Endothelial cell of umbilical vein (primary cell): ENCODE results near the gene BRD3.

Experiments
- GATA2 ChIP-seq: IDR thresholded peaks from 2 replicates; pipeline ENCODE4 v1.7.0; 2011; ENCODE audit warnings: low read depth, mild to moderate bottlenecking, moderate library complexity, mixed read lengths, low read length; ENCODE audit not compliant: insufficient read length, insufficient read depth
- MYC ChIP-seq: IDR thresholded peaks from one replicate; pipeline ENCODE4 v1.6.1; 2011; ENCODE audit warnings: mild to moderate bottlenecking, low read depth, low read length
- POLR2A ChIP-seq: IDR thresholded peaks from 2 replicates; pipeline ENCODE4 v1.6.1; 2012; ENCODE audit warnings: low read depth, mild to moderate bottlenecking, control low read depth, low read length
- POLR2AphosphoS5 ChIP-seq: IDR thresholded peaks from 2 replicates; pipeline ENCODE4 v1.6.1; 2012; ENCODE audit warnings: low read depth, mild to moderate bottlenecking, control low read depth, low read length, moderate library complexity; ENCODE audit not compliant: insufficient read depth
- TF ChIP-seq, protein P1 (sequence below), 2 donors: IDR thresholded peaks; 1 replicate in 1 of 2; 2 replicates in 1 of 2; pipeline ENCODE4 v1.5.1; 2011; ENCODE audit warnings: low read length in 2 of 2, mild to moderate bottlenecking in 2 of 2, moderate library complexity in 2 of 2, control low read depth in 1 of 2, inconsistent platforms in 1 of 2, low read depth in 1 of 2; ENCODE audit not compliant: insufficient read depth in 1 of 2; ENCODE audit errors: extremely low read depth in 1 of 2
- TF ChIP-seq, protein P2 (sequence below): IDR thresholded peaks from 2 replicates; pipeline ENCODE4 v1.6.1; 2011; ENCODE audit not compliant: insufficient read depth, insufficient read length

- TF ChIP-seq GATA2, result no peak
- TF ChIP-seq, protein P1, sequence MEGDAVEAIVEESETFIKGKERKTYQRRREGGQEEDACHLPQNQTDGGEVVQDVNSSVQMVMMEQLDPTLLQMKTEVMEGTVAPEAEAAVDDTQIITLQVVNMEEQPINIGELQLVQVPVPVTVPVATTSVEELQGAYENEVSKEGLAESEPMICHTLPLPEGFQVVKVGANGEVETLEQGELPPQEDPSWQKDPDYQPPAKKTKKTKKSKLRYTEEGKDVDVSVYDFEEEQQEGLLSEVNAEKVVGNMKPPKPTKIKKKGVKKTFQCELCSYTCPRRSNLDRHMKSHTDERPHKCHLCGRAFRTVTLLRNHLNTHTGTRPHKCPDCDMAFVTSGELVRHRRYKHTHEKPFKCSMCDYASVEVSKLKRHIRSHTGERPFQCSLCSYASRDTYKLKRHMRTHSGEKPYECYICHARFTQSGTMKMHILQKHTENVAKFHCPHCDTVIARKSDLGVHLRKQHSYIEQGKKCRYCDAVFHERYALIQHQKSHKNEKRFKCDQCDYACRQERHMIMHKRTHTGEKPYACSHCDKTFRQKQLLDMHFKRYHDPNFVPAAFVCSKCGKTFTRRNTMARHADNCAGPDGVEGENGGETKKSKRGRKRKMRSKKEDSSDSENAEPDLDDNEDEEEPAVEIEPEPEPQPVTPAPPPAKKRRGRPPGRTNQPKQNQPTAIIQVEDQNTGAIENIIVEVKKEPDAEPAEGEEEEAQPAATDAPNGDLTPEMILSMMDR (IDR thresholded peaks at IDR 0.05; ENCODE audit: extremely low read depth in 1 of 2, insufficient read depth in 1 of 2, low read depth in 1 of 2, low read length in 2 of 2), result peak in 1 of 2 donors; percentile 6
- TF ChIP-seq MYC, result no peak
- TF ChIP-seq POLR2AphosphoS5, result no peak
- no peak for TF ChIP-seq POLR2A
- TF ChIP-seq, protein P2, sequence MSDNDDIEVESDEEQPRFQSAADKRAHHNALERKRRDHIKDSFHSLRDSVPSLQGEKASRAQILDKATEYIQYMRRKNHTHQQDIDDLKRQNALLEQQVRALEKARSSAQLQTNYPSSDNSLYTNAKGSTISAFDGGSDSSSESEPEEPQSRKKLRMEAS, result no peak
These were observed 8.0 kb downstream of the BRD3 start for GRCh38 chr9:134059661-134060395.
